ENCODE data around the gene MTX1. TPM values are rescaled to one million over a fixed set of nuclear protein-coding genes. Genes with fewer than 3 reads are reported as not detected.

Gene MTX1
- total RNA-seq, 2 donors from 2014 or later, result 20.7 to 28.5 TPM

DNA sequence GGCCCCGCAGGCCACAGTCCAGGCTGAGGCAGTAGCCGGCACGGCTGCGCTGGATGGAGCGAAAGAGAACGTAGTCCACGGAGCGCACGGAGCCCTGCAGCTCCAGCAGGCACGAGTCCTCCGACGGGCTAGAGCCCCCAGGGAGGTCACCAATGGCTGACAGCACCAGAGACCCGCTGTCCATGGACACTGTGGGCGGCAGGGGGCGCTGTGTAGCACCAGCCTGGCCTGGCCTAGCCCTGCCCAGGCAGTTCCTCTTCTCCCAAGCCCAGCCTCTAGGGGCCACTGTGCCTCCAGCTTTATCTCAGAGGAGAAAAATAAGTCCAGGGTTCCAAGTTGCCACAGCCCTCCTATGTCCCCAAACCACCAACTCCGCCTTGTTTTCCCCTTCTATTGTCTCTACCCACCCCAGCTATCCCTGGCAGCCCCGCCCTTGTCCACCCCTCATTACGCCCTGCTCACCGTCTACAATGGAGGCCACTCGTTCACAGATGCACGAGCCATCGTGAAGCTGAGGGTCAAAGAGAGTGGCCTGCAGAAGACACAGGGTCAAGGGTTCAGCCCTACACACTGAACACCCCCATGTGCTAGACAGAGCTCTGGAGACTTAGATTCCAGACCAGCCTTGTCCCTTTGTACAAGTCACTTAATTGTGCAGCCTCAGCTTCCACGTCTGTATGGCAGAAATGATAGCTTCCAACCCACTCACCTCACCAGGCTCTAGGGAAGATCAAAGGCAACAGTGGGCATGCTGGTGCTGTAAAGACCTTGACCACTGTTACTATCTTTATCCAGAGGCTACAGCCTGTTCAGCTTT is 42.3 kb downstream of the MTX1 start:
- H3K9me3 ChIP-seq (ENCODE audit: control insufficient read depth, low read length, poor library complexity, severe bottlenecking), result no peaks in the 10 kb centered on the region
- no peaks in the 10 kb centered on the region for H3K27me3 Mint-ChIP-seq
- DNase-seq, result peak; percentile 91 to 99 (median 98)
- peak overlapping the region; percentile 71 for H3K4me3 Mint-ChIP-seq
- H3K36me3 Mint-ChIP-seq (ENCODE audit: low read depth), result no peaks in the 10 kb centered on the region
- ATAC-seq, result peak; percentile 98
- peaks cover 30% of the 10 kb centered on the region for H3K4me1 Mint-ChIP-seq
- no peak overlapping the region for H3K27ac Mint-ChIP-seq

DNA sequence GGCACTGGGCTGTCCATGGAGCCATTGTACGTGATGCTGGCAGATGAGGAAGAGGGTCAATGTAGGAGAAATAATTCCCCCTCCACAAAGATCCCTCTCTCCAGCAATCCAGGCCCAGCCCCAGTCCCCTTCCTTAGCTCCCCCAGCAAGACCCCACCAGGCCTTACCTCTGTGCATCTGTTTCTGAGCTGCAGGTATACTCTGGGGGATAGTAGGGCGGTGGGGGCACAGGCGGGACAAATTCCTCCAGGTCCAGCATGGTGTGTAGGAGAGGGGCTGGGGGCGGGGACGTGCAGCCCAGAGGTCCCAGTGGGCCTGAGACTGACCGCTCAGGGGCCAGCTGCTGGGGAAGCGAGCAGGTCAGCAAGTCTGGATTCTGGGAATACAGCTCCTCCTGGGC is 43.1 kb downstream of the MTX1 start:
- ATAC-seq, result no peak
- no peak overlapping the region for H3K4me3 Mint-ChIP-seq
- no peaks in the 10 kb centered on the region for H3K36me3 Mint-ChIP-seq (ENCODE audit: low read depth)
- no peaks in the 10 kb centered on the region for H3K27me3 Mint-ChIP-seq
- H3K4me1 Mint-ChIP-seq, result peaks cover 28% of the 10 kb centered on the region
- no peak for DNase-seq
- no peak overlapping the region for H3K27ac Mint-ChIP-seq
- no peaks in the 10 kb centered on the region for H3K9me3 ChIP-seq (ENCODE audit: control insufficient read depth, low read length, poor library complexity, severe bottlenecking)

- Mint-ChIP-seq H3K27ac (peak overlapping the region; percentile 59), H3K36me3 (ENCODE audit: low read depth) (peaks cover 8% of the 10 kb centered on the region), H3K27me3 (no peaks in the 10 kb centered on the region), H3K4me1 (peaks cover 38% of the 10 kb centered on the region), H3K4me3 (peak overlapping the region; percentile 25)
- no peak for DNase-seq
- ATAC-seq, result no peak
- H3K9me3 ChIP-seq (ENCODE audit: control insufficient read depth, low read length, poor library complexity, severe bottlenecking), result no peaks in the 10 kb centered on the region
These were observed 44.7 kb downstream of the MTX1 start for GRCh38 chr1:155253208-155253607.

GRCh38 chr1:155253797-155254196 is 45.3 kb downstream of the MTX1 start:
- Mint-ChIP-seq H3K27ac (peak overlapping the region; percentile 59), H3K4me1 (peaks cover 38% of the 10 kb centered on the region), H3K27me3 (no peaks in the 10 kb centered on the region), H3K4me3 (peak overlapping the region; percentile 86), H3K36me3 (ENCODE audit: low read depth) (peaks cover 8% of the 10 kb centered on the region)
- no peaks in the 10 kb centered on the region for H3K9me3 ChIP-seq (ENCODE audit: control insufficient read depth, low read length, poor library complexity, severe bottlenecking)
- DNase-seq (no peak), ATAC-seq (no peak)

DNA sequence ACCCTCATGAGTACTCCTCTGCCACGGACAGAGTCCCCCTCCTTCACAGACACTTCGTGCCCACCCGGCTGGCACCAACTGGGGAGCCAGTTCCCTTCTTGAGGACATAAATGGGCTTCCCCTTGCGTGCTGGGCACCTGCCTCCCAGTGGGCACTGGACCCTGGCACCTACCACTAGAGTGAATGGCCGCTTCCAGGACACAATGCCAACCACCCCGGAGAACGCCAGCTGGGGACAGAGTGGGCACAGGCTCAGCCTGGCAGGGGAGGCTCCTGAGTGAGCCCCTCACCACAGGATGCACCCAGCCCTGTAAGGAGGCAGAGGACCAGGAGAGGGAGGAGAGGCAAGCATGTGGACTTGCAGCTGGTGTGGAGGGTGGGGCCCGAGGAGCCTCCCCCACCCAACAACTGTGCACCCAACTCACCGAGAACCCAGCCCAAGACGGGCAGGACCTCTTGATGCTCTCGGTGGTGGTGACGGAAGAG is 45.8 kb downstream of the MTX1 start:
- Mint-ChIP-seq H3K27me3 (no peaks in the 10 kb centered on the region), H3K27ac (peak overlapping the region; percentile 59), H3K36me3 (ENCODE audit: low read depth) (peaks cover 8% of the 10 kb centered on the region), H3K4me1 (peaks cover 38% of the 10 kb centered on the region), H3K4me3 (peak overlapping the region; percentile 86)
- no peaks in the 10 kb centered on the region for H3K9me3 ChIP-seq (ENCODE audit: control insufficient read depth, low read length, poor library complexity, severe bottlenecking)
- ATAC-seq (no peak), DNase-seq (no peak)

- ATAC-seq (no peak), DNase-seq (no peak)
- Mint-ChIP-seq H3K4me1 (peaks cover 38% of the 10 kb centered on the region), H3K4me3 (peak overlapping the region; percentile 86), H3K27me3 (no peaks in the 10 kb centered on the region), H3K36me3 (ENCODE audit: low read depth) (peaks cover 8% of the 10 kb centered on the region), H3K27ac (no peak overlapping the region)
- no peaks in the 10 kb centered on the region for H3K9me3 ChIP-seq (ENCODE audit: control insufficient read depth, low read length, poor library complexity, severe bottlenecking)
These were observed 46.3 kb downstream of the MTX1 start for GRCh38 chr1:155254714-155255242.

DNA sequence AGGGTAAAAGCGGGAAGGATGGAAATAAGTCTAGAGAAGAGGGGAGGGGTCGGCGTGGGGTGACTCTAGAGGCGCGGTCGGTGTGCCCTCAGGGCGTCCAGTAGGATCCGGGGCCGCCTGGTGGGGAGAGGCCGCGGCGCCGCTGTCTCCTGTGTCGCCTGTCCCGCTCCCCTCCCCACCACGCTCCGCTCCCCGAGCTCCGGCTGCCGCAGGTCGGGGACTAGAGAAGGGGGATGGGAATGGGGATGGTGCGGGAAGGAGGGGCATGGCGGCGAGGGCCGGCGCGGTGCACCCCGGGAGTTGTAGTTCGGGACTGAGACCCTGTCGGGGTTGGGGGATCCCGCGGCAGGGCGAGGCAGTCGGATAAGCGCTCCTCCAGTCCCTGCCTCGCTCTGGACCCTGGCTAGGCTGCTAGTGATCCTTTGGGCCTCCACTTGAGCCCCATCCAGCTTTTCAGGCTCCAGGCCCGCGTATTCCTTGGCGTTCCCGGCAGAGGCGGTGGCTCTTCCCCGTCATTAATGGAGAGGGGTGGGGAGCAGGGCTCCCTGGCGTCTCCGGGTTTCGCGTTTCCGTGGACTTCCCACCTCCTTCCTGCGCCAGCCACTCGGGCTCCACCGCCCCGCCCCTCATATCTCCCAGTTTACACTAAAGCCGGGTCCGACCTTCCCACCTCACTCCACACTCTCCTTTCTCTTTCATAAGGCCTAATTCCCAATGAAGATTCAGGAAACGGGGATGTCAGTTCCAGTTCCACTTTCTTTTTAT is 46.9 kb downstream of the MTX1 start, which contains the start of gene ENTREP3:
Gene ENTREP3 (minus strand): TSS at position 241 of the 765 bp plus-strand sequence. CDS start 606 bp downstream, outside the sequence.
- H3K4me3 Mint-ChIP-seq, result peak within 1 kb of the TSS; percentile 86
- DNase-seq, result peak; percentile 53 to 71 (median 67)

GRCh38 chr1:155256058-155256852 is 47.8 kb downstream of the MTX1 start:
- H3K9me3 ChIP-seq (ENCODE audit: control insufficient read depth, low read length, poor library complexity, severe bottlenecking), result no peaks in the 10 kb centered on the region
- DNase-seq, result no peak
- peak overlapping the region; percentile 92 for H3K27ac Mint-ChIP-seq
- peaks cover 8% of the 10 kb centered on the region for H3K36me3 Mint-ChIP-seq (ENCODE audit: low read depth)
- no peaks in the 10 kb centered on the region for H3K27me3 Mint-ChIP-seq
- peak overlapping the region; percentile 86 for H3K4me3 Mint-ChIP-seq
- ATAC-seq, result no peak
- peaks cover 42% of the 10 kb centered on the region for H3K4me1 Mint-ChIP-seq

More for the DNA sequence above, 46.9 kb downstream of the MTX1 start, which contains the start of gene ENTREP3:
- peak within 1 kb of the TSS; percentile 92 for H3K27ac Mint-ChIP-seq
- H3K4me1 Mint-ChIP-seq, result peaks cover 39% of the 10 kb centered on the region
- ATAC-seq, result peak; percentile 71
- H3K36me3 Mint-ChIP-seq (ENCODE audit: low read depth), result peaks cover 8% of the 10 kb centered on the region
- H3K27me3 Mint-ChIP-seq, result no peaks in the 10 kb centered on the region
- H3K9me3 ChIP-seq (ENCODE audit: control insufficient read depth, low read length, poor library complexity, severe bottlenecking), result no peaks in the 10 kb centered on the region

- Mint-ChIP-seq H3K27me3 (no peaks in the 10 kb centered on the region), H3K27ac (peak overlapping the region; percentile 99), H3K36me3 (ENCODE audit: low read depth) (peaks cover 11% of the 10 kb centered on the region), H3K4me1 (peaks cover 42% of the 10 kb centered on the region), H3K4me3 (peak overlapping the region; percentile 53)
- ATAC-seq, result no peak
- no peak for DNase-seq
- no peaks in the 10 kb centered on the region for H3K9me3 ChIP-seq (ENCODE audit: control insufficient read depth, low read length, poor library complexity, severe bottlenecking)
These were observed 51.8 kb downstream of the MTX1 start for GRCh38 chr1:155260276-155260675.

GRCh38 chr1:155261493-155261851 is 53.0 kb downstream of the MTX1 start:
- ATAC-seq (peak; percentile 32), DNase-seq (no peak)
- H3K4me1 Mint-ChIP-seq, result peaks cover 39% of the 10 kb centered on the region
- no peaks in the 10 kb centered on the region for H3K27me3 Mint-ChIP-seq
- peak overlapping the region; percentile 100 for H3K4me3 Mint-ChIP-seq
- no peaks in the 10 kb centered on the region for H3K9me3 ChIP-seq (ENCODE audit: control insufficient read depth, low read length, poor library complexity, severe bottlenecking)
- peak overlapping the region; percentile 99 for H3K27ac Mint-ChIP-seq
- peaks cover 11% of the 10 kb centered on the region for H3K36me3 Mint-ChIP-seq (ENCODE audit: low read depth)

DNA sequence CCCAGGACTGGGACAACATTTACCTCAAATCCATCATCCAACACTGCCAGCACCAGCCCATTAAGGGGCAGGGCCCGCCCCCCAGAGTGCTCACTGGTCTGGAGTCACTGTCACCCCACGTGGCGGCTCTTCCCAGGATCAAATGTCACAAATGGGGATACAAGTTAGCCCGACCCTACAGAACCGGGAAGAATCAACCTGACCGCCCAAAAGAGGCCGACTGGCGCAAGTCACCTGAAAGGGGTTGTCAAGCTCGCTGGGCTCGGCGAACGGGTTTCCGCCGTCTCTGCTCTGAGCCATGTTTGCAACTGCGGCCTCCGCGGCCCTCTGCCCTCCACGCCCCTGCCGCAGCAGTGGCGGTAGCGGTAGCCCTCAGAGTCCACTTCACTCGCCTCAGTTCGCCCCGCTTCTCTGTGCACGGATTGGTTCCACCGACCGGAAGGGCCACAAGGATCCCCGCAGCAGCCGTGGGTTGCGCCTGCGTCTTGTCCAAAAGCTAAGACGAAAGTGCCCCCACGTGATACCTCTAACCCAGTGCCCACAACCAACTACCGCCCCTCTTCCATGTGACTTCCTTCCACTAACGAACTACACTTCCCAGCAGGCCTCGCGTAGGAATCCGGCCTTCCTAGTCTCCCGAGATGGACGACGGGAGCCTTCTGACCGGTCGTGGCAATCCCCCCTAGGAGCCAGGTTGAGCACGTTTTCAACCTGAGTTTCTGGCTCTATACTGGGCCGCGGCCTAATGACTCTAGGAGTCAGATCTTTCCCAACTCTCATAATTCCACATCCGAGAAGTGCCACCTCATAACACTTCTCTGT is 53.6 kb downstream of the MTX1 start, which contains the start of gene SCAMP3:
Gene SCAMP3 (minus strand): TSS at position 509 of the 822 bp plus-strand sequence. CDS start 209 bp downstream, at position 300.
- Mint-ChIP-seq H3K4me3 (peak within 1 kb of the TSS; percentile 100), H3K4me1 (peaks cover 33% of the 10 kb centered on the region), H3K27me3 (no peaks in the 10 kb centered on the region), H3K27ac (peak within 1 kb of the TSS; percentile 99), H3K36me3 (ENCODE audit: low read depth) (peaks cover 8% of the 10 kb centered on the region)
- ATAC-seq, result peak; percentile 99
- no peaks in the 10 kb centered on the region for H3K9me3 ChIP-seq (ENCODE audit: control insufficient read depth, low read length, poor library complexity, severe bottlenecking)
- DNase-seq, result peak; percentile 61 to 80 (median 73)

- H3K36me3 Mint-ChIP-seq (ENCODE audit: low read depth), result peaks cover 4% of the 10 kb centered on the region
- H3K4me3 Mint-ChIP-seq, result peak overlapping the region; percentile 45
- ATAC-seq (no peak), DNase-seq (no peak)
- H3K27ac Mint-ChIP-seq, result peak overlapping the region; percentile 79
- H3K9me3 ChIP-seq (ENCODE audit: control insufficient read depth, low read length, poor library complexity, severe bottlenecking), result no peaks in the 10 kb centered on the region
- H3K27me3 Mint-ChIP-seq, result no peaks in the 10 kb centered on the region
- H3K4me1 Mint-ChIP-seq, result peaks cover 28% of the 10 kb centered on the region
These were observed 54.6 kb downstream of the MTX1 start for GRCh38 chr1:155263067-155263466.

Measured in T-helper 17 cell (primary cell).